Choroid plexus epithelial cell (primary cell): Measurements from ENCODE around the gene ANKH.

ENCODE experiments used
- DNase-seq: peaks from one replicate; pipeline ENCODE4 v3.0.0-alpha.2; 2010; ENCODE audit warnings: low read depth
- H3K4me3 ChIP-seq: 2 replicates; pipeline ENCODE4 v1.5.1; 2011; ENCODE audit warnings: low read depth, mild to moderate bottlenecking, control low read depth, low read length, moderate library complexity
- TF ChIP-seq, protein P1 (sequence below): conservative IDR thresholded peaks from 2 replicates; pipeline ENCODE4 v1.5.1; 2011; ENCODE audit warnings: low read depth, mild to moderate bottlenecking, control low read depth, inconsistent platforms, low read length, moderate library complexity

Gene ANKH

DNA sequence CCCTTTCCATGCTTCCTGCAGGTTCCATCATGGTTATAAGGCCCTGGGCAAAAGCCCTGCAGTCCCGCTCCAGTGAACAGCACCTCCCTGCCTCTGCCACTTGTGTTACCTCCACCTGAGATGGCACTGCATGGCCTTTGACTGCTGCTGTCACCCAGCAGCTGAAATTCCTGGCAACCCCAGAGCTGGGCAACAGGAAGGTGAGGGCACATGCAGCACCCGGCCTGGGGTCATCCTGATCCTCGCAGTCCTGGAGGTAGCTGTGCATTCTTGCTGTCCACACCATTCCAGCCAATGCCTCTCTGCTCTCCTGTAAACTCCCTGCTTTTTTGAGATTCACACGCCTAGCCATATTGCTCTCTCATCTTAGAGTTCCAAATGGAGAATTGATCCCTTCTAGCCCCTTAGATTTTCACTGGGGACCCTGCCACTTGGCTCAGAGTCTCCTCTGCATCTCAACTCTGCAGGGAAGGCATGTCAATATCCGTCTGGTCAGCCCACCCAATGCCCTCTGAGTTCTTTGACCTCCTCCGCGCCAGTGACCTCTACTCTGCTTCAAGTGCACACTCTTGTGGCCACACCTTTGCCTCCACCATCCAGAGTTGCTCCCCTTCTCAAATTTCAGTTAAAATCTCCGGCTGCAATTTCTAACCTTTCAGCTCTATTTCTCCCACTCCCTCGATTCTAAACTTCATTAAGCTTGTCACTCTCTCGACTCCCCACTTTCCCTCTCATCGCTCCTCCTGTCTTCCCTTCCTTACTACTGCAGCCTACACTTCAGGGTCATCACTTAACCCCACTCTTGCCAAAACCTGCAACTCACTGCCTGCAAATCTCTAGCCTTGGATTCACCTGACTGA is 93.4 kb downstream of the ANKH start:
- TF ChIP-seq, protein P1, sequence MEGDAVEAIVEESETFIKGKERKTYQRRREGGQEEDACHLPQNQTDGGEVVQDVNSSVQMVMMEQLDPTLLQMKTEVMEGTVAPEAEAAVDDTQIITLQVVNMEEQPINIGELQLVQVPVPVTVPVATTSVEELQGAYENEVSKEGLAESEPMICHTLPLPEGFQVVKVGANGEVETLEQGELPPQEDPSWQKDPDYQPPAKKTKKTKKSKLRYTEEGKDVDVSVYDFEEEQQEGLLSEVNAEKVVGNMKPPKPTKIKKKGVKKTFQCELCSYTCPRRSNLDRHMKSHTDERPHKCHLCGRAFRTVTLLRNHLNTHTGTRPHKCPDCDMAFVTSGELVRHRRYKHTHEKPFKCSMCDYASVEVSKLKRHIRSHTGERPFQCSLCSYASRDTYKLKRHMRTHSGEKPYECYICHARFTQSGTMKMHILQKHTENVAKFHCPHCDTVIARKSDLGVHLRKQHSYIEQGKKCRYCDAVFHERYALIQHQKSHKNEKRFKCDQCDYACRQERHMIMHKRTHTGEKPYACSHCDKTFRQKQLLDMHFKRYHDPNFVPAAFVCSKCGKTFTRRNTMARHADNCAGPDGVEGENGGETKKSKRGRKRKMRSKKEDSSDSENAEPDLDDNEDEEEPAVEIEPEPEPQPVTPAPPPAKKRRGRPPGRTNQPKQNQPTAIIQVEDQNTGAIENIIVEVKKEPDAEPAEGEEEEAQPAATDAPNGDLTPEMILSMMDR = no peak

DNA sequence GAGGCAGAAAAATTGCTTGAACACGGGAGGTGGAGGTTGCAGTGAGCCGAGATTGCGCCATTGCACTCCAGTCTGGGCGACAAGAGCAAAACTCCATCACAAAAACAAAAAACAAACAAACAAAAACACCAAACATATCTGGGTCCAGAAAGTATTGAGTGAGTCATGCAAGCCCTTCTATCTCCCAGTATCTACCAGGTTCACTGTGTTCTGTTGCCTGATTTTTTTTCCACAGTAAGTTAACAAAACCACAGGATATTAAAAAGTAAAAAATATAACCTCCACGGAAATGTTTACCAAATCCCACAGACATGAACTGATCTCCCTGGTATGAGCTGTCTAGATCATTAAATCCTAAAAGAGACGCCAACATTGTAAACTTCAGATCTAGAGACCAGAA is 94.4 kb downstream of the ANKH start:
- TF ChIP-seq, protein P1 = no peak
- peak; percentile 27 for DNase-seq
- H3K4me3 ChIP-seq = no peak overlapping the region

More for the DNA sequence above, 93.4 kb downstream of the ANKH start:
- DNase-seq = no peak
- H3K4me3 ChIP-seq = no peak overlapping the region

DNA sequence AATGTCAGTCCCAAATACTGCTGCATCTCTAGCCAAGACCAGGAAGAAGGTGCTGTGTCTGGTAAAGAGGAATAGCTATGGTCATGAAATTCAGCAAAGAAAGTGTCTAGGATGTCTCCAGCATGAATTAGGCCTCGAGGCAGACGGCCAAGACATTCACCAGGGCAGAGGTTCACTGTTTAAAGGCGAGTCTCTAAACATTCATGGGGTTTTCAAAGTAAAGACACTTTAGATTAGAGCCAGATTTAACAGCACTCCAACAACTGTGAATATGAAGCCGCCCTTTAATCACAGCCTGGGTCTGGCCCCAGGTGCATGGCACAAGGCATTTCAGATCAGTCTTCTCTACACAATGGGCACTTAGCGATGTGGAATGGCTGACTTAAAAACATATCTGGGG is 95.0 kb downstream of the ANKH start:
- TF ChIP-seq, protein P1 = no peak
- no peak overlapping the region for H3K4me3 ChIP-seq
- DNase-seq = peak; percentile 41

GRCh38 chr5:14775857-14776256 is 95.7 kb downstream of the ANKH start:
- TF ChIP-seq, protein P1 = no peak
- no peak overlapping the region for H3K4me3 ChIP-seq
- no peak for DNase-seq

DNA sequence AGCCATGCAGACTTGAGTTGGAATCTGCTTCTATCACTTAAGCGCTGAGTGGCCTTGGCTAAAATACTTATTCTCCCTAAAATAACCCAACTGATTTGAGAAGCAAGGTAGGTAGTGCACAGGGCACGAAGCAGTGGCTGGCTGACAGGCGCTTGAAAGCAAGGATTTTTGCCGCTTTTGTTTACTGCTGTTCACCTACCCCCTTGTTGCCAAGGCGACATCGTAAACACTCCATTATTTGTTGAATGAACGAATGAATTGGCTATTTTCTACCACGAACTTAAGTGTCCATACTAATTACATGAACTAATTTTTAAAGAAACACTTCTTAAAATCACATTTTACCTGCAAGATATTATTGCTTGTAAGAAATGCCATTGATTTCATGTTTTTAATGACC is 98.0 kb downstream of the ANKH start:
- no peak overlapping the region for H3K4me3 ChIP-seq
- DNase-seq = no peak
- TF ChIP-seq, protein P1 = no peak

- TF ChIP-seq, protein P1 = no peak
- DNase-seq = no peak
- H3K4me3 ChIP-seq = no peak overlapping the region
Measured at GRCh38 chr5:14771972-14772371, 99.6 kb downstream of the ANKH start.

DNA sequence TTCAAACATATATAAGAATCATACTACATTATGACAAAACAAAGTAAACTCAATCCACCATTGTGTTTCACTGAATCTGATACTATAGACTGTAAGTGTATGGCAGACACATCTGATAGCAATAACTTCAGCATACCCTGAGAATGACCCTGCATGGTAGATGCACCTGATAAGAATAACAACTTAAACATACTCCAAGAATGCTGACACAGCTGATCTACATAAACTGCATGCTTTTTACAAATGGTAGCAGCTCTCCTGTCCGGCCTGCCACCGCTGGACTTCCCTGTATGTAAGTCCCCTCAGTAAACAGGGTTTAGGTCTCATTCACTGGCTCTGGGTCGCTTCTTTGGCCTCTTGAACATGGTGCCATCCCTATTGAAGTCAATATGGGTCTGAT is 100.4 kb downstream of the ANKH start:
- no peak for DNase-seq
- TF ChIP-seq, protein P1 = no peak
- no peak overlapping the region for H3K4me3 ChIP-seq
